HCT116 (cell line): ENCODE measurements around the gene CAPN9.

Experiments used
- CTCF ChIP-seq, 3 experiments: fragments of 200-600 bp in 1 of 3; sonication (generic) in 1 of 3; IDR thresholded peaks in 2 of 3; conservative IDR thresholded peaks in 1 of 3; 2 replicates each; pipeline ENCODE4 v1.5.1; 2012 to 2017; ENCODE audit warnings: low read depth in 2 of 3, low read length in 2 of 3, antibody characterized with exemption in 1 of 3, borderline replicate concordance in 1 of 3, control low read depth in 1 of 3, mild to moderate bottlenecking in 1 of 3, mixed read lengths in 1 of 3, mixed run types in 1 of 3, moderate library complexity in 1 of 3; ENCODE audit not compliant: insufficient read depth in 1 of 3
- FOSL1 ChIP-seq: IDR thresholded peaks from 2 replicates; pipeline ENCODE4 v1.6.1; 2012; ENCODE audit warnings: low read depth
- MAX ChIP-seq: IDR thresholded peaks from 2 replicates; pipeline ENCODE4 v1.6.1; 2012
- POLR2A ChIP-seq: IDR thresholded peaks from 2 replicates; pipeline ENCODE4 v1.7.0; 2011; ENCODE audit warnings: borderline replicate concordance; ENCODE audit not compliant: insufficient read depth, insufficient read length; ENCODE audit errors: extremely low read depth
- YY1 ChIP-seq: IDR thresholded peaks from 2 replicates; pipeline ENCODE4 v1.6.1; 2011; ENCODE audit warnings: low read length, low read depth, moderate library complexity, mild to moderate bottlenecking; ENCODE audit not compliant: insufficient replicate concordance; ENCODE audit errors: extremely low read depth

- TF ChIP-seq CTCF (IDR thresholded peaks at IDR 0.05 in 2 of 3, conservative IDR thresholded peaks at IDR 0.05 in 1 of 3; ENCODE audit: borderline replicate concordance in 1 of 3, insufficient read depth in 1 of 3, low read depth in 2 of 3, low read length in 2 of 3), result no peak
- TF ChIP-seq POLR2A, result no peak
- TF ChIP-seq MAX, result no peak
- no peak for TF ChIP-seq YY1
- no peak for TF ChIP-seq FOSL1
These were observed 86.3 kb downstream of the CAPN9 start for GRCh38 chr1:230833511-230833910.
